ENCODE measurements around the gene P2RX6.

DNA sequence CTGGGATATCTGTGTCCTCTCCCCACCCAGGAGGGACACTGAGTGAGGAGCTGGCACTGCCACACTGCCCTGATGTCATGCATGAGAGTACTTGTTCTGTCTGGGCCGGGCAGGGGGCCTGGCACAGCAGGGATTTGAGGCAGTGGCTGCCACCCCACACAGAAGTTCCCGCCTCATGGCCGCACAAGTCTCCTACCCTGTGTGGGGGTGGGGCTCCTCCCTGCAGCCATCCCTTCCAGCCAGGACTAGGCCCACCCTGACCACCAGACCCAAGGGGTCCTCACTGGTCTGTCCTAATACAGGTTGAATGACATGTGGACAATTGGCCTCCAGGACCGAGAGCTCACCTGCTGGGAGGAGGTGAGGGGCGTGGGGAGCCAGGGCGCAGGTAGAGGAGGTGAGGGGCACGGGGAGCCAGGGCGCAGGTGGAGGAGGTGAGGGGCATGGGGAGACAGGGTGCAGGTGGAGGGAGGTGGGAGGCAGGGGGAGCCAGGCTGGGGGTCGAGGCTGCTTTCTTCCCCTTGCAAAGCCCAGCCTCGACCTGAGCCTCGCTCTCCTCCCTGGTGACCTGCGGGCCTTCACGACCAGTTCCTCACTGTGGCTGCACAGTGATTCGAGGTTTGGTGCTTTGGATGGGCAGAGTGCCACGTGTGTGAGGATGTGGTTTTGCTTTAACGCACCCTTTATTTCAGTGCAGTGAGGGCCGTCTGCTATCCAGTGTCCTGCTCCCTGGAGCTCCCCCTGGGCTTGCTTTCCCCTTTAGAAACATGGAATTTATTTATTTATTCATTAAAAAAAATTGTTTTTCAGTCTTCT, 25.4 kb upstream of the P2RX6 start:
- TF ChIP-seq FOXP2 (optimal IDR thresholded peaks at IDR 0.05; ENCODE audit: borderline replicate concordance, extremely low read depth, extremely low read length, insufficient read depth): no peak
- TF ChIP-seq POLR2AphosphoS5 (IDR thresholded peaks at IDR 0.05; ENCODE audit: low read depth, low read length): no peak
- no peak for TF ChIP-seq REST (IDR thresholded peaks at IDR 0.05; ENCODE audit: insufficient read depth in 1 of 2, low read depth in 2 of 2, low read length in 2 of 2)
- TF ChIP-seq SIN3A (IDR thresholded peaks at IDR 0.05; ENCODE audit: borderline replicate concordance, insufficient read depth, low read length): no peak
